ENCODE data around the gene CEP112.

Gene CEP112

GRCh38 chr17:65677932-65678331, 514.0 kb downstream of the CEP112 start:
- CTCF ChIA-PET = no interaction called here
- POLR2A ChIA-PET = interaction anchor here (0.7 kb wide), 1 partner anchor 264 kb away, joined by 3 read pairs; no protein-coding TSS in a partner anchor
- TF ChIP-seq CTCF (IDR thresholded peaks at IDR 0.05; ENCODE audit: insufficient read depth, low read length, missing control alignments) = no peak
- no peak for DNase-seq (ENCODE audit: low read depth, low spot score)
- H3K4me3 ChIP-seq (ENCODE audit: low read depth, low read length) = no peak overlapping the region

GRCh38 chr17:65674246-65675045, 517.5 kb downstream of the CEP112 start:
- no peak for DNase-seq (ENCODE audit: low read depth, low spot score)
- no peak for TF ChIP-seq CTCF (IDR thresholded peaks at IDR 0.05; ENCODE audit: insufficient read depth, low read length, missing control alignments)
- ChIA-PET CTCF (interaction anchor here (0.5 kb wide), 1 partner anchor 685 kb away, joined by 3 read pairs; no protein-coding TSS in a partner anchor), POLR2A (no interaction called here)
- H3K4me3 ChIP-seq (ENCODE audit: low read depth, low read length) = no peak overlapping the region

- CTCF ChIA-PET = interaction anchor here (1.7 kb wide), 1 partner anchor 9 kb away, joined by 3 read pairs; no protein-coding TSS in a partner anchor
- H3K4me3 ChIP-seq (ENCODE audit: low read depth, low read length) = no peak overlapping the region
- POLR2A ChIA-PET = no interaction called here
- DNase-seq (ENCODE audit: low read depth, low spot score) = no peak
- TF ChIP-seq CTCF (IDR thresholded peaks at IDR 0.05; ENCODE audit: insufficient read depth, low read length, missing control alignments) = no peak
These were observed 521.1 kb downstream of the CEP112 start for GRCh38 chr17:65670667-65671371.

- DNase-seq (ENCODE audit: low read depth, low spot score) = no peak
- H3K4me3 ChIP-seq (ENCODE audit: low read depth, low read length) = no peak overlapping the region
- POLR2A ChIA-PET = no interaction called here
- CTCF ChIA-PET = no interaction called here
- no peak for TF ChIP-seq CTCF (IDR thresholded peaks at IDR 0.05; ENCODE audit: insufficient read depth, low read length, missing control alignments)
These were observed 523.7 kb downstream of the CEP112 start for GRCh38 chr17:65668211-65668610.

GRCh38 chr17:65667656-65668055, 524.3 kb downstream of the CEP112 start:
- no peak for TF ChIP-seq CTCF (IDR thresholded peaks at IDR 0.05; ENCODE audit: insufficient read depth, low read length, missing control alignments)
- ChIA-PET POLR2A (no interaction called here), CTCF (no interaction called here)
- H3K4me3 ChIP-seq (ENCODE audit: low read depth, low read length) = no peak overlapping the region
- no peak for DNase-seq (ENCODE audit: low read depth, low spot score)

- H3K4me3 ChIP-seq (ENCODE audit: low read depth, low read length) = no peak overlapping the region
- CTCF ChIA-PET = no interaction called here
- DNase-seq (ENCODE audit: low read depth, low spot score) = no peak
- no peak for TF ChIP-seq CTCF (IDR thresholded peaks at IDR 0.05; ENCODE audit: insufficient read depth, low read length, missing control alignments)
- POLR2A ChIA-PET = no interaction called here
These were observed 525.0 kb downstream of the CEP112 start for GRCh38 chr17:65666876-65667321.
